Measurements from ENCODE around the gene GPC5. TPM values are rescaled to one million over a fixed set of nuclear protein-coding genes. Genes with fewer than 3 reads are reported as not detected.

Gene GPC5
- total and polyA plus RNA-seq, 9 of the 15 experiments (the other 6 are each of a cell fraction or from before 2014, with no cell fraction given), result 0.18 to 0.27 TPM; not detected in 7

DNA sequence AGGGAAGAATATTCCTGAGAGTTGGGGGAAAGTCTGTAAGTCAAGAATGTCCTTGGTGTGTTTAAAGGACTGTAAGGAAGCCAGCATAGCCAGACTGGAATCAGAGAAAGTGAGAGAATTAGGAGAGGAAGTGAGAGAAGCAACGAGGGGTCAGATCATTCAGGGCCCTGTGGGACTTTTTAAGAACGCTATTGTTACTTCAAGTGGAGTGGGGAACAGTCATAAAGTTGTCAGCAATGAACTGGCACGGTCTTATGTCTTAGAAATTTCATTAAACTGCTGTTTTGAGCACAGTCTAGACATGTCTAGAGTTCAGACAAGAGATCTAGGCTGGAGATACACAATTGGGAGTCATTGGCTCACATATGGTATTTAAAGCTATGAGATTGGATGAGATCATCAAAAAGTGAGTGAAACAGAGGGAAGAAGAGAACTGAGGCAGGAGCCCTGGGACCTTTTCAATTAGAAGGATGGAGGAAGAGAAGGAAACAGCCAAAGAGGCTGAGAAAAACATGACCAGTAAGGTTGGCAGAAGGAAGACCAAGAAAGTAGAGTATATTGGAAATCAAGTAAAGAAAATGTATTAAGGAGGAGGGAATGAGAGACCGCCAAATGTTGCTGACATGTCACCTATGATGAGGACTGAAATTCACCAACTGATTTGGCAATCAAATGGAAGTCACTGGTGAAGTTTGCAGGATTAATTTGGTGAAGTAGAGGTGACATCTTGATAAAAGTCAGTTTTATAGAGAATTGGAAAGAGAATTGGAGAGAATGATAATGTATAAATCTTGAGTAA lies 263.5 kb downstream of the GPC5 start:
- FAIRE-seq (no peak), ATAC-seq (no peak), DNase-seq (ENCODE audit: extremely low read depth in 1 of 4, low spot score in 3 of 4) (no peak)
- Histone ChIP-seq H3K4me2 (ENCODE audit: insufficient read depth, low read length) (no peak overlapping the region), H3K9me1 (ENCODE audit: control insufficient read depth, insufficient read depth, low read length) (no peaks in the 10 kb centered on the region), H3K4me3 (no peak overlapping the region), H3K27me3 (ENCODE audit: control insufficient read depth in 2 of 2, insufficient read depth in 2 of 2, low read length in 2 of 2) (no peaks in the 10 kb centered on the region), H3K36me3 (ENCODE audit: control insufficient read depth, insufficient read depth, low read length) (no peaks in the 10 kb centered on the region), H2AFZ (ENCODE audit: low read depth, low read length) (no peak overlapping the region), H3K9ac (ENCODE audit: insufficient read depth in 1 of 2, low read depth in 2 of 2, low read length in 2 of 2) (no peak overlapping the region), H3K9me3 (replicated peaks; ENCODE audit: control insufficient read depth, insufficient read depth, low read depth, low read length) (no peaks in the 10 kb centered on the region; the same call in 1 of the 2 replicates), H3K27ac (ENCODE audit: extremely low read depth, low read depth, low read length) (no peak overlapping the region), H4K20me1 (replicated peaks; ENCODE audit: control insufficient read depth, insufficient read depth, low read length) (no peaks in the 10 kb centered on the region), H3K79me2 (ENCODE audit: control insufficient read depth, insufficient read depth, low read length) (no peaks in the 10 kb centered on the region), H3K4me1 (replicated peaks in 1 of 2; ENCODE audit: control insufficient read depth in 2 of 2, insufficient read depth in 2 of 2, low read length in 2 of 2) (no peaks in the 10 kb centered on the region)
- intact Hi-C loops (cut with micrococcal nuclease) (no loop called here), in situ Hi-C loops (cut with MboI) (no loop called here)
- BruUV-seq (replicated peaks), result no TSS peak
- POLR2A ChIA-PET, result interaction anchor here (1.2 to 1.3 kb wide), 2 partner anchors 15 to 28 kb away, joined by 3 to 5 read pairs; no protein-coding TSS in a partner anchor
- WGBS (ENCODE audit: insufficient coverage, low coverage, missing lambda C conversion rate), result 0% methylated on average over 4 of the region's 4 CpGs
- CTCF ChIA-PET (ENCODE audit: low intra/inter-chr PET ratio), result no interaction called here
- TF ChIP-seq, protein P1, sequence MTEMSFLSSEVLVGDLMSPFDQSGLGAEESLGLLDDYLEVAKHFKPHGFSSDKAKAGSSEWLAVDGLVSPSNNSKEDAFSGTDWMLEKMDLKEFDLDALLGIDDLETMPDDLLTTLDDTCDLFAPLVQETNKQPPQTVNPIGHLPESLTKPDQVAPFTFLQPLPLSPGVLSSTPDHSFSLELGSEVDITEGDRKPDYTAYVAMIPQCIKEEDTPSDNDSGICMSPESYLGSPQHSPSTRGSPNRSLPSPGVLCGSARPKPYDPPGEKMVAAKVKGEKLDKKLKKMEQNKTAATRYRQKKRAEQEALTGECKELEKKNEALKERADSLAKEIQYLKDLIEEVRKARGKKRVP (CRISPR knock-in tag; IDR thresholded peaks at IDR 0.05), result no peak
- TF ChIP-seq C11orf30 (IDR thresholded peaks at IDR 0.05; ENCODE audit: low read depth) (0 out of 2 replicates have a peak, but pooled peaks have one; percentile 4), FIP1L1 (IDR thresholded peaks at IDR 0.05; ENCODE audit: low read depth, low read length, poor library complexity, severe bottlenecking) (no peak), MCM3 (IDR thresholded peaks at IDR 0.05) (peak; percentile 81; the same call in 1 of the 2 replicates), OTX1 (CRISPR knock-in tag; IDR thresholded peaks at IDR 0.05) (no peak), MCM7 (IDR thresholded peaks at IDR 0.05) (peak in 1 of 2 experiments; percentile 81; a peak in 1 of 4 replicates)
- TF ChIP-seq, protein P2, sequence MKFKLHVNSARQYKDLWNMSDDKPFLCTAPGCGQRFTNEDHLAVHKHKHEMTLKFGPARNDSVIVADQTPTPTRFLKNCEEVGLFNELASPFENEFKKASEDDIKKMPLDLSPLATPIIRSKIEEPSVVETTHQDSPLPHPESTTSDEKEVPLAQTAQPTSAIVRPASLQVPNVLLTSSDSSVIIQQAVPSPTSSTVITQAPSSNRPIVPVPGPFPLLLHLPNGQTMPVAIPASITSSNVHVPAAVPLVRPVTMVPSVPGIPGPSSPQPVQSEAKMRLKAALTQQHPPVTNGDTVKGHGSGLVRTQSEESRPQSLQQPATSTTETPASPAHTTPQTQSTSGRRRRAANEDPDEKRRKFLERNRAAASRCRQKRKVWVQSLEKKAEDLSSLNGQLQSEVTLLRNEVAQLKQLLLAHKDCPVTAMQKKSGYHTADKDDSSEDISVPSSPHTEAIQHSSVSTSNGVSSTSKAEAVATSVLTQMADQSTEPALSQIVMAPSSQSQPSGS (CRISPR knock-in tag; IDR thresholded peaks at IDR 0.05), result 0 out of 2 replicates have a peak, but pooled peaks have one; percentile 16
